K562 (cell line): Measurements from ENCODE around the gene IBTK. TPM values are rescaled to one million over a fixed set of nuclear protein-coding genes. Genes with fewer than 3 reads are reported as not detected.

Experiments
- ATAC-seq: fragments of 200-7000 bp; cut with Tn5 transposase; 3 replicates; pipeline ENCODE4 v1.9.1; 2020; ENCODE audit warnings: moderate library complexity
- BruUV-seq: library from RNA; stranded (reverse); fragments of 400-500 nt; replicated peaks from 2 replicates; lab custom pipeline; 2021; lab: Mats Ljungman, UMichigan
- CTCF ChIA-PET: fragments of 300-600 bp; formaldehyde crosslinking; extraction: SDS; loops from one replicate; lab custom pipeline; 2021; ENCODE audit warnings: low intra/inter-chr PET ratio; lab: Yijun Ruan, JAX
- POLR2A ChIA-PET: fragments of 300-600, 350-650 bp; sonication (Branson Sonifier 250); formaldehyde crosslinking; extraction: SDS; loops from one replicate; lab custom pipeline; 2021; ENCODE audit warnings: antibody characterized with exemption, inconsistent platforms; lab: Yijun Ruan, JAX
- DNase-seq, 4 experiments: peaks; one replicate each; pipeline versions ENCODE4 v3.0.0 to v3.0.0-alpha.2; 2011 to 2018; ENCODE audit warnings: low spot score in 3 of 4, mixed read lengths in 3 of 4; ENCODE audit errors: extremely low read depth in 1 of 4
- FAIRE-seq: peaks from 2 replicates; lab custom pipeline; 2011; peaks lifted over from hg19 to GRCh38; lab: Jason Lieb, UNC
- H2AFZ ChIP-seq: 2 replicates; pipeline ENCODE4 v1.6.0; 2011; ENCODE audit warnings: low read depth, low read length, control low read depth, inconsistent platforms
- H3K27ac ChIP-seq: fragments of 200-600 bp; 3 replicates; pipeline ENCODE4 v1.8.0; 2011; ENCODE audit warnings: low read depth, mild to moderate bottlenecking, control low read depth, inconsistent platforms, low read length, moderate library complexity, mixed read lengths; ENCODE audit errors: extremely low read depth
- H3K27me3 ChIP-seq, 2 experiments: fragments of 300-600 bp in 1 of 2; 2 replicates in 1 of 2; 3 replicates in 1 of 2; pipeline versions ENCODE4 v1.6.0 to v1.8.0; 2011; ENCODE audit warnings: inconsistent platforms in 2 of 2, low read length in 2 of 2, mild to moderate bottlenecking in 1 of 2, mixed read lengths in 1 of 2, moderate library complexity in 1 of 2; ENCODE audit not compliant: control insufficient read depth in 2 of 2, insufficient read depth in 2 of 2
- H3K36me3 ChIP-seq: fragments of 300-600 bp; 3 replicates; pipeline ENCODE4 v1.8.0; 2011; ENCODE audit warnings: mild to moderate bottlenecking, low read length, inconsistent platforms; ENCODE audit not compliant: control insufficient read depth, insufficient read depth
- H3K4me1 ChIP-seq, 2 experiments: fragments of 200-600 bp in 1 of 2; replicated peaks in 1 of 2; 2 replicates in 1 of 2; 3 replicates in 1 of 2; pipeline versions ENCODE4 v1.5.1 to v1.8.0; 2011; ENCODE audit warnings: inconsistent platforms in 2 of 2, low read length in 2 of 2, mild to moderate bottlenecking in 1 of 2, mixed read lengths in 1 of 2, moderate library complexity in 1 of 2; ENCODE audit not compliant: control insufficient read depth in 2 of 2, insufficient read depth in 2 of 2
- H3K4me2 ChIP-seq: 2 replicates; pipeline ENCODE4 v1.6.1; 2011; ENCODE audit warnings: low read length, control low read depth, inconsistent platforms, mixed read lengths; ENCODE audit not compliant: insufficient read depth
- H3K4me3 ChIP-seq: fragments of 200-600 bp; sonication (generic), shearing (Covaris generic); 2 replicates; pipeline ENCODE4 v1.5.1; 2016; ENCODE audit warnings: control low read depth, inconsistent platforms
- H3K79me2 ChIP-seq: fragments of 200-600 bp; 3 replicates; pipeline ENCODE4 v1.8.0; 2011; ENCODE audit warnings: low read length, inconsistent platforms; ENCODE audit not compliant: control insufficient read depth, insufficient read depth
- H3K9ac ChIP-seq, 2 experiments: 2 replicates each; pipeline versions ENCODE4 v1.6.0 to v1.6.1; 2011; ENCODE audit warnings: low read depth in 2 of 2, low read length in 2 of 2, control low read depth in 1 of 2, inconsistent platforms in 1 of 2, mild to moderate bottlenecking in 1 of 2, mixed read lengths in 1 of 2; ENCODE audit not compliant: insufficient read depth in 1 of 2
- H3K9me1 ChIP-seq: one replicate; pipeline ENCODE4 v1.6.0; 2011; ENCODE audit warnings: inconsistent platforms, mild to moderate bottlenecking, low read length, moderate library complexity; ENCODE audit not compliant: control insufficient read depth, insufficient read depth
- H3K9me3 ChIP-seq: replicated peaks from 2 replicates; pipeline ENCODE4 v1.5.1; 2011; ENCODE audit warnings: low read depth, low read length, inconsistent platforms; ENCODE audit not compliant: control insufficient read depth, insufficient read depth
- H4K20me1 ChIP-seq: replicated peaks from 2 replicates; pipeline ENCODE4 v1.6.1; 2011; ENCODE audit warnings: low read length, inconsistent platforms, mixed read lengths; ENCODE audit not compliant: control insufficient read depth, insufficient read depth
- CEBPG ChIP-seq, 3 experiments: fragments of 200-800 bp in 1 of 3; sonication (Bioruptor generic) in 1 of 3; sonication (generic) in 1 of 3; formaldehyde crosslinking in 1 of 3; IDR thresholded peaks in 2 of 3; conservative IDR thresholded peaks in 1 of 3; 2 replicates each; pipeline versions ENCODE4 v1.6.1 to v1.8.0; 2016 to 2022; ENCODE audit warnings: missing compliant biosample characterization in 2 of 3, missing genetic modification characterization in 2 of 3, mild to moderate bottlenecking in 1 of 3, missing genetic modification reagents in 1 of 3
- E2F3 ChIP-seq: fragments of 250-450 bp; sonication (Bioruptor Pico); IDR thresholded peaks from 2 replicates; pipeline ENCODE4 v1.4.0; 2020; ENCODE audit warnings: mild to moderate bottlenecking
- ELK1 ChIP-seq: sonication (generic); formaldehyde crosslinking; IDR thresholded peaks from 2 replicates; pipeline ENCODE4 v1.8.1; 2022; ENCODE audit warnings: missing genetic modification reagents
- FOXK2 ChIP-seq, 2 experiments: fragments of 450-650 bp; IDR thresholded peaks in 1 of 2; conservative IDR thresholded peaks in 1 of 2; 2 replicates each; pipeline ENCODE4 v1.6.1; 2016; ENCODE audit warnings: low read depth in 2 of 2, mild to moderate bottlenecking in 1 of 2
- GATAD2A ChIP-seq: fragments of 450-650 bp; IDR thresholded peaks from 2 replicates; pipeline ENCODE4 v1.6.1; 2017
- GMEB1 ChIP-seq: fragments of 250-450 bp; sonication (Bioruptor Pico); IDR thresholded peaks from 2 replicates; pipeline ENCODE4 v1.4.0; 2020; ENCODE audit warnings: mild to moderate bottlenecking
- SOX6 ChIP-seq: fragments of 450-650 bp; IDR thresholded peaks from 2 replicates; pipeline ENCODE4 v1.6.1; 2014; ENCODE audit warnings: mild to moderate bottlenecking
- ZNF318 ChIP-seq, 2 experiments: fragments of 450-650 bp; IDR thresholded peaks; 2 replicates each; pipeline ENCODE4 v1.6.1; 2016; ENCODE audit warnings: mild to moderate bottlenecking in 2 of 2, borderline replicate concordance in 1 of 2, low read depth in 1 of 2, moderate library complexity in 1 of 2
- WGBS: fragments of 100-300 bp; shearing (Covaris generic); methylation state at CpG from one replicate; pipeline ENCODE4 v1.1.6; 2016; ENCODE audit warnings: low coverage, mixed read lengths; ENCODE audit not compliant: insufficient coverage; ENCODE audit errors: missing lambda C conversion rate; 5-methylcytosine and 5-hydroxymethylcytosine counted together
- in situ Hi-C: fragments of 300-500 bp; cut with MboI; formaldehyde crosslinking; loops from 4 replicates; pipeline ENCODE4 v1.15.0; 2018; ENCODE audit warnings: inconsistent platforms, mixed read lengths
- intact Hi-C: fragments of 100-400 bp; cut with micrococcal nuclease; formaldehyde crosslinking; loops from 2 replicates; pipeline ENCODE4 v1.14.2; 2022
- polyA plus RNA-seq, 8 experiments: library from polyadenylated mRNA; depleted of rRNA in 4 of 8; stranded (reverse) in 5 of 8; unstranded in 3 of 8; fragments of >200 nt; fragmentation: Nextera tagmentation in 2 of 8; fragmentation: Illumina TruSeq in 1 of 8; extraction: Ambion mirVana in 2 of 8; extraction: Trizol in 1 of 8; gene quantifications; 2 replicates each; pipeline versions ENCODE4 v1.2.1 to v1.2.3, GENCODE V29; 2011 to 2014; ENCODE audit warnings: inconsistent platforms in 1 of 8, missing spikeins in 1 of 8
- total RNA-seq, 7 experiments: library from RNA; depleted of rRNA in 6 of 7; stranded (reverse); fragments of >200 nt in 6 of 7; fragmentation: Illumina TruSeq in 2 of 7; extraction: Trizol in 2 of 7; gene quantifications; 2 replicates each; pipeline versions ENCODE4 v1.2.1 to v1.2.3, GENCODE V29; 2011 to 2021; ENCODE audit warnings: low replicate concordance in 1 of 7

IBTK gene
- total and polyA plus RNA-seq, 9 of the 15 experiments (the other 6 are each of a cell fraction or from before 2014, with no cell fraction given), result 13.2 to 36.4 (median 21.8) TPM

- TF ChIP-seq CEBPG (CRISPR knock-in tag; IDR thresholded peaks at IDR 0.05) (no peak), CEBPG (tag; conservative IDR thresholded peaks at IDR 0.05 in 1 of 2, IDR thresholded peaks at IDR 0.05 in 1 of 2) (0 out of 4 replicates have a peak, but pooled peaks of 1 of the 2 experiments have one; percentile 25)
- TF ChIP-seq, all 486 proteins: peak for 3
These were observed 38.6 kb downstream of the IBTK start (continued) for GRCh38 chr6:82208913-82209312.

- Histone ChIP-seq H3K27ac (peak overlapping the region; percentile 33; the same call in 1 of the 3 replicates), H3K9me1 (no peaks in the 10 kb centered on the region), H4K20me1 (no peaks in the 10 kb centered on the region), H3K4me3 (no peak overlapping the region), H3K4me1 (peaks cover 2 to 5% of the 10 kb centered on the region in 2 experiments; a peak in 4 of 5 replicates), H3K36me3 (peaks cover 66% of the 10 kb centered on the region), H3K27me3 (no peaks in the 10 kb centered on the region), H3K9me3 (no peaks in the 10 kb centered on the region), H3K9ac (no peak overlapping the region), H2AFZ (no peak overlapping the region), H3K4me2 (no peak overlapping the region), H3K79me2 (no peaks in the 10 kb centered on the region)
- in situ Hi-C loops (no loop called here), intact Hi-C loops (loop anchor here (5.0 kb wide), 1 partner anchor 41 kb away; the partner anchor contains the start of gene IBTK)
- ATAC-seq (peak; percentile 98), FAIRE-seq (peak; percentile 84), DNase-seq (peak; percentile 11 to 76 (median 35))
- CTCF ChIA-PET, result no interaction called here
- BruUV-seq, result no TSS peak
- WGBS, result 6% methylated on average over 1 of the region's 1 CpG
- POLR2A ChIA-PET, result interaction anchor here (0.5 to 1.8 kb wide), 4 partner anchors 9 to 839 kb away, joined by 3 to 13 read pairs (median 3); no protein-coding TSS in a partner anchor
- peak; percentile 27 to 35; a peak in 2 of 4 replicates for TF ChIP-seq FOXK2 (conservative IDR thresholded peaks at IDR 0.05 in 1 of 2, IDR thresholded peaks at IDR 0.05 in 1 of 2; ENCODE audit: low read depth in 2 of 2)
- TF ChIP-seq GATAD2A, result no peak
- TF ChIP-seq GMEB1 (CRISPR knock-in tag), result no peak
- no peak for TF ChIP-seq ZNF318 (IDR thresholded peaks at IDR 0.05; ENCODE audit: borderline replicate concordance in 1 of 2, low read depth in 1 of 2)
- no peak for TF ChIP-seq E2F3 (CRISPR knock-in tag)
- no peak for TF ChIP-seq ELK1
- TF ChIP-seq SOX6, result peak; percentile 84
These were observed 41.6 kb downstream of the IBTK start for GRCh38 chr6:82205930-82206392.
